HL-60 (cell line): ENCODE results near the gene SLIT1.

Source experiments
- DNase-seq, 2 experiments: peaks; one replicate each; pipeline ENCODE4 v3.0.0-alpha.2; 2010 to 2020; ENCODE audit warnings: low read depth in 1 of 2, low spot score in 1 of 2
- H3K27ac ChIP-seq: fragments of 250-450 bp; sonication (Bioruptor Pico); replicated peaks from 2 replicates; pipeline ENCODE4 v1.5.1; 2020; ENCODE audit warnings: mild to moderate bottlenecking, moderate library complexity
- H3K27me3 ChIP-seq: fragments of 250-450 bp; sonication (Bioruptor Pico); 2 replicates; pipeline ENCODE4 v1.5.1; 2021; ENCODE audit warnings: mild to moderate bottlenecking, moderate library complexity; ENCODE audit not compliant: insufficient read depth, poor library complexity, severe bottlenecking
- H3K4me3 ChIP-seq: replicated peaks from 2 replicates; pipeline ENCODE4 v1.5.1; 2011; ENCODE audit warnings: mild to moderate bottlenecking, control low read depth, low read length; ENCODE audit not compliant: insufficient read depth
- GABPA ChIP-seq: IDR thresholded peaks from 2 replicates; pipeline ENCODE4 v1.6.1; 2012; ENCODE audit warnings: low read depth
- POLR2AphosphoS5 ChIP-seq: IDR thresholded peaks from 2 replicates; pipeline ENCODE4 v1.6.1; 2012; ENCODE audit warnings: low read depth
- REST ChIP-seq: IDR thresholded peaks from 2 replicates; pipeline ENCODE4 v1.6.1; 2012; ENCODE audit warnings: low read depth; ENCODE audit not compliant: insufficient replicate concordance
- SPI1 ChIP-seq: IDR thresholded peaks from 2 replicates; pipeline ENCODE4 v1.6.1; 2012; ENCODE audit warnings: low read depth, mild to moderate bottlenecking, borderline replicate concordance
- TF ChIP-seq, protein P1 (sequence below): IDR thresholded peaks from one replicate; pipeline ENCODE4 v1.5.1; 2011; ENCODE audit warnings: low read length, control low read depth, inconsistent platforms; ENCODE audit not compliant: insufficient read depth

SLIT1 gene

GRCh38 chr10:96975136-96975535, 210.6 kb downstream of the SLIT1 start:
- TF ChIP-seq SPI1 (no peak), REST (no peak), GABPA (no peak), POLR2AphosphoS5 (no peak)
- TF ChIP-seq, protein P1, sequence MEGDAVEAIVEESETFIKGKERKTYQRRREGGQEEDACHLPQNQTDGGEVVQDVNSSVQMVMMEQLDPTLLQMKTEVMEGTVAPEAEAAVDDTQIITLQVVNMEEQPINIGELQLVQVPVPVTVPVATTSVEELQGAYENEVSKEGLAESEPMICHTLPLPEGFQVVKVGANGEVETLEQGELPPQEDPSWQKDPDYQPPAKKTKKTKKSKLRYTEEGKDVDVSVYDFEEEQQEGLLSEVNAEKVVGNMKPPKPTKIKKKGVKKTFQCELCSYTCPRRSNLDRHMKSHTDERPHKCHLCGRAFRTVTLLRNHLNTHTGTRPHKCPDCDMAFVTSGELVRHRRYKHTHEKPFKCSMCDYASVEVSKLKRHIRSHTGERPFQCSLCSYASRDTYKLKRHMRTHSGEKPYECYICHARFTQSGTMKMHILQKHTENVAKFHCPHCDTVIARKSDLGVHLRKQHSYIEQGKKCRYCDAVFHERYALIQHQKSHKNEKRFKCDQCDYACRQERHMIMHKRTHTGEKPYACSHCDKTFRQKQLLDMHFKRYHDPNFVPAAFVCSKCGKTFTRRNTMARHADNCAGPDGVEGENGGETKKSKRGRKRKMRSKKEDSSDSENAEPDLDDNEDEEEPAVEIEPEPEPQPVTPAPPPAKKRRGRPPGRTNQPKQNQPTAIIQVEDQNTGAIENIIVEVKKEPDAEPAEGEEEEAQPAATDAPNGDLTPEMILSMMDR: no peak
- Histone ChIP-seq H3K4me3 (no peak overlapping the region), H3K27ac (no peak overlapping the region), H3K27me3 (no peaks in the 10 kb centered on the region)
- no peak for DNase-seq

DNA sequence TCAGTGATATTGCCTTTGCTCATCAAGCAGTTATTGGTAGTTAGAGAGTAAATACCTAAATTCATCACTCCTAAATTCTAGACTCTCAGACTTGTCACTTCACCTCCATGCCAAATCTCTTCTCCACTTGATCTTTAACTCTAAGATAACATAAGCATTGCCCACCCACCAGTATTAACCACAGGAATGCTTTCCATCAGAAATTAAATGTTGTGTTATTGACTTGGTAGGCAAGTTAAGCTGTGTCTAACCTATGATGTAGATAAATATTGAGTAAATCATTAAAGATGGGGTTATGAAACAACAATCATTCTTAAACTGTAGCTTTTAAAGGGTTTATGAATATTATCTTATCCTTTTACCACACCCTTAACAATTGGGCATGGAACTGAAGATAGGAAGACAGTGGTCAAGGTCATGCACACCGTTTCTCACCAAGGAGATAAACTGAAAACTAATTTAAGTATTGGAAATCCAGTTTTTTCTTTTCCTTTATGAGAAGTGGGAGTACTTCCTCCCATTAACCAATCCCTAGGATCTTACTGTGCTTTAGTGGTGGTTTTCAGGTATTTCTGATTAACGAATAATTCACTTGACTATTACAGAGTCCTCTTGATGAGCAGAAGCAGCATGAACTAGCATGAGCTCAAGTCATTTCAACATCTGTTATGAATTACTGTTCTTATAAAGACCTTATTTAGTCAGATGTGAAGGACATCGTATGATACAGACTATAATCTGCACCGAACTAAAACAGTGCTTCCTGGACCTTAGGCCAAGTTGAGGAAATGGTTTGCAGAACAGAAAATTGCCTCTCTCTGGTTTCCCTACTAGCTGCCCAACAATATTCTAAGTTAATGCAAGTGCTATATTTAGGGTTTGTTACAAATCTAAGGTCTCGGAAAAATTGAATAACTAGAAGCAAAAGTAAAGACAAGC, 211.7 kb downstream of the SLIT1 start:
- Histone ChIP-seq H3K27ac (no peak overlapping the region), H3K4me3 (no peak overlapping the region), H3K27me3 (no peaks in the 10 kb centered on the region)
- no peak for DNase-seq
- TF ChIP-seq, protein P1: no peak
- TF ChIP-seq POLR2AphosphoS5: no peak
- no peak for TF ChIP-seq REST
- no peak for TF ChIP-seq SPI1
- no peak for TF ChIP-seq GABPA

DNA sequence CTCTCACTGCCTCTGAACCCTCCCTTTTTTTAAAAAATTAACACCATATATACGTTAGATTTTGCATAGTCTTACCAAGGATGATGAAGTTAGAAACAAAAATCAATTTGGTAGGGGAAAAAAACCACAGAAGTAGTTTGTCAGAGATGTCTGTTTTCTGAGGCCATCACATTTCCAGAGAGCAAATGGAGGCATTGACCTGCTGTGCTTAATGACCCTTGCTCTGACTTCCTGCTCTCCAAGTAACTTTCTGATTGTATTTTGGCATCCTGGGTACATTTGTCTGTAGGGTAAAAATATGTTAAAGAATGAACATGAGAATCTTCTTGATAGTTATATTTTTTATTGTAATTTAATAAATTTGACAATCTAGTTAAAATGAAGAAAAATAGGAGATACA, 213.5 kb downstream of the SLIT1 start:
- no peaks in the 10 kb centered on the region for H3K27me3 ChIP-seq
- H3K27ac ChIP-seq: no peak overlapping the region
- no peak overlapping the region for H3K4me3 ChIP-seq
- TF ChIP-seq POLR2AphosphoS5 (no peak), SPI1 (no peak), REST (no peak), GABPA (no peak)
- TF ChIP-seq, protein P1: no peak
- DNase-seq: no peak
